Neural cell (in vitro differentiated cells): ENCODE results near the gene HIVEP1. TPM values are rescaled to one million over a fixed set of nuclear protein-coding genes. Genes with fewer than 3 reads are reported as not detected.

Experiments
- H2AFZ ChIP-seq: fragments of 200-600, 300-800 bp; sonication (generic), shearing (Covaris generic); 2 replicates; pipeline ENCODE4 v1.6.0; 2014; ENCODE audit warnings: low read depth, mild to moderate bottlenecking, antibody characterized with exemption, low read length, moderate library complexity
- H3F3A ChIP-seq: fragments of 200-600 bp; shearing (Covaris generic); 2 replicates; pipeline ENCODE4 v1.6.1; 2016; ENCODE audit warnings: mild to moderate bottlenecking, moderate library complexity, mixed read lengths, antibody characterized with exemption, low read length; ENCODE audit not compliant: insufficient read depth, poor library complexity, severe bottlenecking
- H3K27ac ChIP-seq: fragments of 200-600, 300-800 bp; sonication (generic), shearing (Covaris generic); 2 replicates; pipeline ENCODE4 v1.5.1; 2014; ENCODE audit warnings: mild to moderate bottlenecking, low read length, moderate library complexity
- H3K27me3 ChIP-seq: fragments of 300-800, 200-600 bp; sonication (generic), shearing (Covaris generic); 2 replicates; pipeline ENCODE4 v1.6.0; 2014; ENCODE audit warnings: mild to moderate bottlenecking, low read depth, low read length, moderate library complexity; ENCODE audit not compliant: insufficient read depth
- H3K36me3 ChIP-seq: fragments of 300-800, 200-600 bp; sonication (generic), shearing (Covaris generic); 2 replicates; pipeline ENCODE4 v1.5.1; 2014; ENCODE audit warnings: mild to moderate bottlenecking, antibody characterized with exemption, low read length, moderate library complexity; ENCODE audit not compliant: insufficient read depth
- H3K4me2 ChIP-seq: fragments of 300-800, 200-600 bp; sonication (generic), shearing (Covaris generic); 2 replicates; pipeline ENCODE4 v1.6.0; 2014; ENCODE audit warnings: mild to moderate bottlenecking, low read length
- H3K4me3 ChIP-seq: fragments of 300-800, 200-600 bp; sonication (generic), shearing (Covaris generic); 2 replicates; pipeline ENCODE4 v1.5.1; 2014; ENCODE audit warnings: mild to moderate bottlenecking, low read length, moderate library complexity
- H3K79me2 ChIP-seq: fragments of 200-600 bp; shearing (Covaris generic); replicated peaks from 2 replicates; pipeline ENCODE4 v1.6.0; 2014; ENCODE audit warnings: mild to moderate bottlenecking, low read length, moderate library complexity; ENCODE audit not compliant: insufficient read depth
- H3K9ac ChIP-seq: fragments of 300-800, 200-600 bp; sonication (generic), shearing (Covaris generic); 2 replicates; pipeline ENCODE4 v1.6.1; 2016; ENCODE audit warnings: mild to moderate bottlenecking, low read length, mixed read lengths
- H3K9me2 ChIP-seq: fragments of 200-600 bp; shearing (Covaris generic); 2 replicates; pipeline ENCODE4 v1.6.1; 2016; ENCODE audit warnings: mild to moderate bottlenecking, low read length, mixed read lengths; ENCODE audit not compliant: insufficient read depth
- H3K9me3 ChIP-seq: fragments of 200-600, 300-800 bp; sonication (generic), shearing (Covaris generic); 2 replicates; pipeline ENCODE4 v1.6.1; 2016; ENCODE audit warnings: mild to moderate bottlenecking, mixed run types, low read length, moderate library complexity, mixed read lengths
- H4K20me1 ChIP-seq: fragments of 200-600 bp; shearing (Covaris generic); 2 replicates; pipeline ENCODE4 v1.6.1; 2016; ENCODE audit warnings: mild to moderate bottlenecking, mixed run types; ENCODE audit not compliant: insufficient read depth
- CTCF ChIP-seq: fragments of 450-650 bp; IDR thresholded peaks from 2 replicates; pipeline ENCODE4 v1.5.1; 2014; ENCODE audit warnings: antibody characterized with exemption, mild to moderate bottlenecking, moderate library complexity; ENCODE audit not compliant: poor library complexity, severe bottlenecking
- EP300 ChIP-seq: fragments of 450-650 bp; conservative IDR thresholded peaks from 2 replicates; pipeline ENCODE4 v1.6.1; 2014; ENCODE audit warnings: antibody characterized with exemption, mild to moderate bottlenecking, moderate library complexity; ENCODE audit not compliant: poor library complexity, severe bottlenecking
- EZH2 ChIP-seq: fragments of 200-600, 300-800 bp; shearing (Covaris generic), sonication (generic); IDR thresholded peaks from 2 replicates; pipeline ENCODE4 v1.6.1; 2014; ENCODE audit warnings: antibody characterized with exemption, low read length, borderline replicate concordance, mild to moderate bottlenecking; ENCODE audit not compliant: insufficient read depth, poor library complexity, severe bottlenecking
- MXI1 ChIP-seq: fragments of 450-650 bp; conservative IDR thresholded peaks from 2 replicates; pipeline ENCODE4 v1.6.1; 2014; ENCODE audit warnings: antibody characterized with exemption, mild to moderate bottlenecking; ENCODE audit not compliant: poor library complexity, severe bottlenecking
- POLR2AphosphoS5 ChIP-seq: IDR thresholded peaks from 2 replicates; pipeline ENCODE4 v1.6.1; 2012
- RAD21 ChIP-seq: fragments of 450-650 bp; conservative IDR thresholded peaks from 2 replicates; pipeline ENCODE4 v1.6.1; 2014; ENCODE audit warnings: antibody characterized with exemption, mild to moderate bottlenecking, moderate library complexity
- REST ChIP-seq: IDR thresholded peaks from 2 replicates; pipeline ENCODE4 v1.6.1; 2012; ENCODE audit warnings: borderline replicate concordance
- SMC3 ChIP-seq: fragments of 450-650 bp; conservative IDR thresholded peaks from 2 replicates; pipeline ENCODE4 v1.6.1; 2014; ENCODE audit warnings: antibody characterized with exemption, mild to moderate bottlenecking, moderate library complexity; ENCODE audit not compliant: poor library complexity
- TAF1 ChIP-seq: IDR thresholded peaks from 2 replicates; pipeline ENCODE4 v1.6.1; 2012; ENCODE audit warnings: low read depth
- polyA plus RNA-seq: library from polyadenylated mRNA; depleted of rRNA; stranded (reverse); fragments of >200 nt; gene quantifications from 2 replicates; pipeline ENCODE4 v1.2.3, GENCODE V29; 2014

The HIVEP1 gene
- polyA plus RNA-seq, 1 donor from 2014 or later: 3.6 TPM

- no peaks in the 10 kb centered on the region for H3K27me3 ChIP-seq
- no peak overlapping the region for H3K4me2 ChIP-seq
- H3K9ac ChIP-seq: no peak overlapping the region
- H3K4me3 ChIP-seq: no peak overlapping the region
- no peaks in the 10 kb centered on the region for H3F3A ChIP-seq
- H3K27ac ChIP-seq: no peak overlapping the region
- H3K36me3 ChIP-seq: no peaks in the 10 kb centered on the region
- no peaks in the 10 kb centered on the region for H4K20me1 ChIP-seq
- H2AFZ ChIP-seq: no peak overlapping the region
- no peaks in the 10 kb centered on the region for H3K9me3 ChIP-seq
- TF ChIP-seq CTCF: no peak
- TF ChIP-seq SMC3: no peak
- no peak for TF ChIP-seq REST
- no peak for TF ChIP-seq POLR2AphosphoS5
- no peak for TF ChIP-seq MXI1
- no peak for TF ChIP-seq TAF1
- TF ChIP-seq EZH2: no peak
- no peak for TF ChIP-seq RAD21
- no peak for TF ChIP-seq EP300
- no peaks in the 10 kb centered on the region for H3K9me2 ChIP-seq
- no peaks in the 10 kb centered on the region for H3K79me2 ChIP-seq
Observed at GRCh38 chr6:12182676-12183075, 170.6 kb downstream of the HIVEP1 start.

- H3K79me2 ChIP-seq: no peaks in the 10 kb centered on the region
- no peak overlapping the region for H3K4me3 ChIP-seq
- no peak overlapping the region for H3K27ac ChIP-seq
- no peak overlapping the region for H3K4me2 ChIP-seq
- no peaks in the 10 kb centered on the region for H3K9me2 ChIP-seq
- no peak overlapping the region for H3K9ac ChIP-seq
- TF ChIP-seq CTCF: no peak
- TF ChIP-seq RAD21: no peak
- no peak for TF ChIP-seq EP300
- TF ChIP-seq POLR2AphosphoS5: no peak
- no peak for TF ChIP-seq REST
- no peak for TF ChIP-seq MXI1
- TF ChIP-seq EZH2: no peak
- no peak for TF ChIP-seq SMC3
- no peak for TF ChIP-seq TAF1
- H4K20me1 ChIP-seq: no peaks in the 10 kb centered on the region
- no peaks in the 10 kb centered on the region for H3F3A ChIP-seq
- H2AFZ ChIP-seq: no peak overlapping the region
- no peaks in the 10 kb centered on the region for H3K9me3 ChIP-seq
- no peaks in the 10 kb centered on the region for H3K27me3 ChIP-seq
- H3K36me3 ChIP-seq: no peaks in the 10 kb centered on the region
Observed at GRCh38 chr6:12185081-12185673, 173.1 kb downstream of the HIVEP1 start.
